LNCaP clone FGC (cell line): ENCODE data around the gene MED26.
"Not testable (repeated sequence)": the region's sequence is repeated elsewhere in the genome, so short reads cannot be mapped to it uniquely, and the experiment has no call there.

ENCODE experiments used
- DNase-seq: peaks from one replicate; pipeline ENCODE4 v3.0.0-alpha.2; 2011; ENCODE audit warnings: low read depth
- H3K4me3 ChIP-seq: 2 replicates; pipeline ENCODE4 v1.5.1; 2011; ENCODE audit warnings: mild to moderate bottlenecking, low read depth, low read length, control low read depth
- TF ChIP-seq, protein P1 (sequence below): IDR thresholded peaks from 2 replicates; pipeline ENCODE4 v1.5.1; 2012; ENCODE audit warnings: mild to moderate bottlenecking; ENCODE audit not compliant: control insufficient read depth, insufficient read depth; ENCODE audit errors: extremely low read depth

Gene MED26, protein sequence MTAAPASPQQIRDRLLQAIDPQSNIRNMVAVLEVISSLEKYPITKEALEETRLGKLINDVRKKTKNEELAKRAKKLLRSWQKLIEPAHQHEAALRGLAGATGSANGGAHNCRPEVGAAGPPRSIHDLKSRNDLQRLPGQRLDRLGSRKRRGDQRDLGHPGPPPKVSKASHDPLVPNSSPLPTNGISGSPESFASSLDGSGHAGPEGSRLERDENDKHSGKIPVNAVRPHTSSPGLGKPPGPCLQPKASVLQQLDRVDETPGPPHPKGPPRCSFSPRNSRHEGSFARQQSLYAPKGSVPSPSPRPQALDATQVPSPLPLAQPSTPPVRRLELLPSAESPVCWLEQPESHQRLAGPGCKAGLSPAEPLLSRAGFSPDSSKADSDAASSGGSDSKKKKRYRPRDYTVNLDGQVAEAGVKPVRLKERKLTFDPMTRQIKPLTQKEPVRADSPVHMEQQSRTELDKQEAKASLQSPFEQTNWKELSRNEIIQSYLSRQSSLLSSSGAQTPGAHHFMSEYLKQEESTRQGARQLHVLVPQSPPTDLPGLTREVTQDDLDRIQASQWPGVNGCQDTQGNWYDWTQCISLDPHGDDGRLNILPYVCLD

DNA sequence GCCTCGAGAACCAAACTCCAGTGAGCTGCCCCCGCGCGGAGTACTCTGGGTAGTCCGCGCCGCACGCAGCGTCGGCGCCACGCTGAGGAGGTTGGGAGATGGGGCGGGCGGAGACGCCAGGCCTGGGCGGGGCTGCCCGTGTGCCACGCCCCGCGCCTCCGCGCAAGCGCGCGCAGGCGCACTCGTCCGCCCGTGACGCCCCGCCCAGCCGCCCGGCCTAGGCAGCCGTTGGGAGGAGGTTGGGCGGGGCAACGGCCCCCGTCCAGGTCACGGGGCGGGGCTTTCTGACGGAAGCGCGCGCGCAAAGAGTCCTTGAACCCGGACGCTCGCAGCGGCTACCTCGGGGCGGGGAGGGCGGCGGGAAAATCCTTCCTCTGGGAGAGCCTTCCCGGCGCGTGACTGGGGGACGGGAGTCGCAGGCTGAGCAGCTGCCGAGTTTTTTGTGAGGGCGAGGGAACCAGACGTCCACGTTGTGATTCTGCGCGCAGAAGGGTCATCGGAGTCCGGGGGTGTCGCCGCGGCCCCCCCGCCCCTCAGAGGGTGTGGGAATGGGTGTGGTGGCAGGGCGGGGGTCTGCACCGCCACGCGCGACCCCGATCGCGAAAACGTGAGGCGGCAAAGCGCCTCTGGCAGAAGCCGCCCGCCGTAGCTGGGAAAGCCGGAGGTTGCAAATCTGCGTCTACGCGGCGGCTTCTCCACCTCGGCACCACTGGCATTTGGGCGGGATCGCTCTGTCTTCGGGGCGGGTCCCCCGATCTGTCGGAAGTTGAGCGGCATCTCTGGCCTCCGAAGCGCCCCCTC lies at the start of gene MED26:
MED26 (minus strand) TSS at position 22 of the 801 bp plus-strand sequence. CDS start 261 bp downstream, outside the sequence.
- no peak for DNase-seq
- TF ChIP-seq, protein P1, sequence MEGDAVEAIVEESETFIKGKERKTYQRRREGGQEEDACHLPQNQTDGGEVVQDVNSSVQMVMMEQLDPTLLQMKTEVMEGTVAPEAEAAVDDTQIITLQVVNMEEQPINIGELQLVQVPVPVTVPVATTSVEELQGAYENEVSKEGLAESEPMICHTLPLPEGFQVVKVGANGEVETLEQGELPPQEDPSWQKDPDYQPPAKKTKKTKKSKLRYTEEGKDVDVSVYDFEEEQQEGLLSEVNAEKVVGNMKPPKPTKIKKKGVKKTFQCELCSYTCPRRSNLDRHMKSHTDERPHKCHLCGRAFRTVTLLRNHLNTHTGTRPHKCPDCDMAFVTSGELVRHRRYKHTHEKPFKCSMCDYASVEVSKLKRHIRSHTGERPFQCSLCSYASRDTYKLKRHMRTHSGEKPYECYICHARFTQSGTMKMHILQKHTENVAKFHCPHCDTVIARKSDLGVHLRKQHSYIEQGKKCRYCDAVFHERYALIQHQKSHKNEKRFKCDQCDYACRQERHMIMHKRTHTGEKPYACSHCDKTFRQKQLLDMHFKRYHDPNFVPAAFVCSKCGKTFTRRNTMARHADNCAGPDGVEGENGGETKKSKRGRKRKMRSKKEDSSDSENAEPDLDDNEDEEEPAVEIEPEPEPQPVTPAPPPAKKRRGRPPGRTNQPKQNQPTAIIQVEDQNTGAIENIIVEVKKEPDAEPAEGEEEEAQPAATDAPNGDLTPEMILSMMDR: no peak
- peak within 1 kb of the TSS; percentile 88 for H3K4me3 ChIP-seq

DNA sequence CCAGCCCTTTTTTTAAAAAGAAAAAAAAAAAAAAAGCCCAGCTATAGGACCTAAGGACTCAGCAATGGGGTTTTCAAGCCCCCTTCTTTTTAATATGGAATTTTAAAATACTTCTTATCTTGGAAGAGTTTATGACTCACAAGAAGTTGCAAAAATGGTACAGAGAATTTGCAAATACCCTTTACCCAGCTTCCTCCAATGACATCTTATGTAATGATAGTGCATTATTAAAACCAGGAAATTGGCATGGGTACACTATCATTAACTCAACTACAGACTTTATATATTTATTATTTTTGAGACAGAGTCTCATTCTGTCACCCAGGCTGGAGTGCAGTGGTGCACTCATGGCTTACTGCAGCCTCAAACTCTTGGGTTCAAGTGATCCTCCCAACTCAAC lies 49.1 kb upstream of the MED26 start:
- DNase-seq: no peak
- no peak overlapping the region for H3K4me3 ChIP-seq
- TF ChIP-seq, protein P1: no peak

- no peak overlapping the region for H3K4me3 ChIP-seq
- TF ChIP-seq, protein P1: no peak
- no peak for DNase-seq
Observed at GRCh38 chr19:16676101-16676798, 48.2 kb upstream of the MED26 start.

DNA sequence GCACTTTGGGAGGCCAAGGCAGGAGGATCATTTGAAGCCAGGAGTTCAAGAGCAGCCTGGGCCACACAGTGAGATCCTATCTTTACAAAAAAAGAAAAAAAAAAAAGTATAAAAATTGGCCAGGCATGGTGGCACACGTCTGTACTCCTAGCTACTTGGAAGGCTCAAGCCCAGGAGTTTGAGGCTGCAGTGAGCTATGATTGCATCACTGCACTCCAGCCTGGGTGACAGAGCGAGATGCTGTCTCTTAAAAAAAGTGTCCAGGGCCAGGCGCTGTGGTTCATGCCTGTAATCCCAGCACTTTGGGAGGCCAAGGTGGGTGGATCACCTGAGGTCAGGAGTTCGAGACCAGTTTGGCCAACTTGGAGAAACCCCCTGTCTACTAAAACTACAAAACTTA lies 45.8 kb upstream of the MED26 start:
- not testable (repeated sequence) for H3K4me3 ChIP-seq, DNase-seq

GRCh38 chr19:16673231-16673630 lies 45.2 kb upstream of the MED26 start:
- no peak for DNase-seq
- no peak overlapping the region for H3K4me3 ChIP-seq
- TF ChIP-seq, protein P1: no peak

DNA sequence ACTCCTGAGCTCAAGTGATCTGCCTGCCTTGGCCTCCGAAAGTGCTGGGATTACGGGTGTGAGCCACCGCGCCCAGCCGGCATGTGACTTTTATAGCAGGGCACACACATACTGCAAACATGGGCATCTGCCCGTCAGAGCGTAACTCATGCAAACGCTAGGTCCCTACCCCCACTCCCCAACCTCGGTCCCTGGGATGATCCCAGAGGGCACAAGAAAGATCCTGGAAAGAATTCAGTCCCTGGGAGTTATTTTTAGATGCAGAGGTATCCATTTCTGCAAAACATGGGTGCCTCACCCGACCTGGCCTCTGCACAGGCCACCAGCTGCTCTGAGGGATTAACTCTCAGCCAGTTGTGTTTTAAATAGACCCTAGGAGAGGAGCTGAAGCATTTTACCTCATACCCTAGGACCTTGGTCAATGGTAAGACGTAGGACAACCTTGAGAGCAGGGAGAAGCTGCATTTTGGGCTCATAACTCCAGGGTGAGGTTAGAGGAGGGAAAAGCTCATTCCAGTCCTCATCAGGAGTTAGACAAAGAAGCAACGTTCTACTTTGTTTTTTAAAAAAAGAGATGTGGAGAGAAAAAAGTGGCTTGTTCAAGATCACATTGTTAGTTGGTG lies 43.8 kb upstream of the MED26 start:
- TF ChIP-seq, protein P1: no peak
- DNase-seq: no peak
- no peak overlapping the region for H3K4me3 ChIP-seq
